Hair follicle dermal papilla cell (primary cell): Measurements from ENCODE around the gene SIGLEC7. TPM values are rescaled to one million over a fixed set of nuclear protein-coding genes. Genes with fewer than 3 reads are reported as not detected.

Source experiments
- total RNA-seq: library from RNA; depleted of rRNA; stranded (reverse); fragments of >200 nt; gene quantifications from 2 replicates; pipeline ENCODE4 v1.2.3, GENCODE V29; 2012

SIGLEC7 gene
- not detected in 2 replicates for total RNA-seq

DNA sequence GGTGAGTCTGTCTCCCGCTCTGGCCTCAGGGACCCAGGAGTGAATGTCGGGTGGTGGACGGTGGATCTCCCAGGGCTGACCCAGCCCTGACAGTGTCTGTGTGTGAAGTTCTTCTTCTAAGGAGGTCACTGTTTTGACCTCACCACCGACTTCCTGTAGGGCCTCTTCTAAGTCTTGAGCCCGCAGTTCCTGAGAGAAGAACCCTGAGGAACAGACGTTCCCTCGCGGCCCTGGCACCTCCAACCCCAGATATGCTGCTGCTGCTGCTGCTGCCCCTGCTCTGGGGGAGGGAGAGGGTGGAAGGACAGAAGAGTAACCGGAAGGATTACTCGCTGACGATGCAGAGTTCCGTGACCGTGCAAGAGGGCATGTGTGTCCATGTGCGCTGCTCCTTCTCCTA is at the start of gene SIGLEC7:
SIGLEC7 (plus strand) TSS at position 183 of the 400 bp plus-strand sequence; CDS start at position 252, 69 bp downstream.

DNA sequence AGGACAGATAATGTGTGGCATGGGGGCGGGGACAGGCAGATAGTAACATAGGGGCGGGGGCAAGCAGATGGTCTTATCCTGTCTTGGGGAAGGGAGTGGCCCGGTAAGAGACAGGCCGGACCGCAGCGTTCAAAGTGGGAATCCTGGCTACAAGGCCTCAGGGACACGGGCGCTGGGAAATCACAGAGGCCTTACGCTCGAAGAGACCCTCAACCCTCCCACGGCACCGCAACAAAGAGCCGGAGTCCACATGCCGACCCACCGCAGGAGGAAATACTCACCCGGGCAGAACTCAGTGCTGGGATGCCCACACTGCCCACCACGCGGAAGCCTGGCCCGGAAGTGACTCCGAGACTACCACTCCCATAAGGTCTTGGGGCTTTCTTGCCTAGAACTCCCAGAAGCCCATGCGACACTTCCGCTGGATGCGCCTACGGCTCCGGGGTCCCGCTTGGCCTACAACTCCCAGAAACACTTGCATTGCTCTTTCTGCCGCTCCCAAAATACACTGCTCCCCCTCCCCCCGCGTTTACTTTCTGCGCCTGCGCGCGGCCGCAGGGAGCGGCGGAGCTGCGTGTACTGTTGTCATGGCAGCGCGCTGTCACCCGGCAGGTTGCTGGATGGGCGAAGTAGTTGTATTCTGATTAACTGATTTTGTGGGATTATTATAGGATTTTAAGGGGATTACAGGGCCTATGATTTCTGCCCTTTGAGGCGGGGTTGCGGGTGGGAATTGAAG is 33.9 kb upstream of the SIGLEC7 start, which contains the start of gene CTU1:
CTU1 (minus strand) TSS at position 344 of the 739 bp plus-strand sequence. CDS start 3,840 bp downstream, outside the sequence.

DNA sequence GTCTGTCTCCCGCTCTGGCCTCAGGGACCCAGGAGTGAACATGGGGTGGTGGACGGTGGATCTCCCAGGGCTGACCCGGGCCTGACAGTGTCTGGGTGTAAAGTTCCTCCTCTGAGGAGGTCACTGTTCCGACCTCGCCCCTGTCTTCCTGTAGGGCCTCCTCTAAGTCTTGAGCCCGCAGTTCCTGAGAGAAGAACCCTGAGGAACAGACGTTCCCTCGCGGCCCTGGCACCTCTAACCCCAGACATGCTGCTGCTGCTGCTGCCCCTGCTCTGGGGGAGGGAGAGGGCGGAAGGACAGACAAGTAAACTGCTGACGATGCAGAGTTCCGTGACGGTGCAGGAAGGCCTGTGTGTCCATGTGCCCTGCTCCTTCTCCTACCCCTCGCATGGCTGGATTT is 17.4 kb upstream of the SIGLEC7 start, which contains the start of gene SIGLEC9:
SIGLEC9 (plus strand) TSS at position 178 of the 400 bp plus-strand sequence; CDS start at position 247, 69 bp downstream.

Other genes starting within 250 kb of the SIGLEC7 start
- gene KLK4, start 230.9 kb upstream of the SIGLEC7 start, total RNA-seq: not detected in 2 replicates
- gene KLK5, start 189.3 kb upstream of the SIGLEC7 start, total RNA-seq: 0.65 and 3.3 TPM in 2 replicates
- 0.61 TPM in 1 of 2 replicates, not detected in the other for gene KLK6, start 172.7 kb upstream of the SIGLEC7 start, total RNA-seq
- 0.32 and 0.49 TPM in 2 replicates for gene KLK7, start 158.4 kb upstream of the SIGLEC7 start, total RNA-seq
- 0.16 and 0.49 TPM in 2 replicates for gene KLK8, start 140.7 kb upstream of the SIGLEC7 start, total RNA-seq
- gene KLK10, start 122.6 kb upstream of the SIGLEC7 start, total RNA-seq: 0.12 TPM in 1 of 2 replicates, not detected in the other
- gene KLK11, start 115.7 kb upstream of the SIGLEC7 start, total RNA-seq: not detected in 2 replicates
- gene KLK12, start 107.3 kb upstream of the SIGLEC7 start, total RNA-seq: not detected in 2 replicates
- gene KLK13, start 77.2 kb upstream of the SIGLEC7 start, total RNA-seq: not detected in 2 replicates
- gene KLK14, start 59.4 kb upstream of the SIGLEC7 start, total RNA-seq: not detected in 2 replicates
- gene CTU1, start 33.9 kb upstream of the SIGLEC7 start, total RNA-seq: 5.3 and 5.4 TPM in 2 replicates
- not detected in 2 replicates for gene SIGLEC9, start 17.4 kb upstream of the SIGLEC7 start, total RNA-seq
- gene CD33, start 82.8 kb downstream of the SIGLEC7 start, total RNA-seq: not detected in 2 replicates
- gene SIGLECL1, start 108.8 kb downstream of the SIGLEC7 start, total RNA-seq: not detected in 2 replicates
- gene IGLON5, start 169.3 kb downstream of the SIGLEC7 start, total RNA-seq: not detected in 2 replicates
- gene VSIG10L, start 199.8 kb downstream of the SIGLEC7 start, total RNA-seq: 0.49 and 0.81 TPM in 2 replicates
- 48.0 and 58.5 TPM in 2 replicates for gene ETFB, start 224.1 kb downstream of the SIGLEC7 start, total RNA-seq
- gene CLDND2, start 226.7 kb downstream of the SIGLEC7 start, total RNA-seq: not detected in 2 replicates
- gene NKG7, start 230.4 kb downstream of the SIGLEC7 start, total RNA-seq: not detected in 2 replicates
- not detected in 2 replicates for gene LIM2, start 245.7 kb downstream of the SIGLEC7 start, total RNA-seq
- not detected in 2 replicates for gene C19orf84, start 248.3 kb downstream of the SIGLEC7 start, total RNA-seq